HG03354 (cell line): ENCODE results near the gene ABCC9.

Source experiments
- ATAC-seq: cut with Tn5 transposase; IDR thresholded peaks from one replicate; pipeline ENCODE4 v1.9.1; 2021; ENCODE audit warnings: mild to moderate bottlenecking; ENCODE audit not compliant: unreplicated experiment, poor library complexity, severe bottlenecking

The ABCC9 gene

GRCh38 chr12:21884936-21885335, 56.3 kb downstream of the ABCC9 start:
- no peak for ATAC-seq

GRCh38 chr12:21882635-21883034, 58.6 kb downstream of the ABCC9 start:
- ATAC-seq: no peak

GRCh38 chr12:21881965-21882364, 59.3 kb downstream of the ABCC9 start:
- no peak for ATAC-seq

- no peak for ATAC-seq
Measured at GRCh38 chr12:21879312-21879711, 61.9 kb downstream of the ABCC9 start.

- no peak for ATAC-seq
Measured at GRCh38 chr12:21877293-21877982, 63.8 kb downstream of the ABCC9 start.

GRCh38 chr12:21865846-21866245, 75.4 kb downstream of the ABCC9 start:
- no peak for ATAC-seq

GRCh38 chr12:21860534-21860933, 80.7 kb downstream of the ABCC9 start:
- ATAC-seq: no peak

- no peak for ATAC-seq
Measured at GRCh38 chr12:21860128-21860527, 81.1 kb downstream of the ABCC9 start.

GRCh38 chr12:21852251-21852650, 89.0 kb downstream of the ABCC9 start:
- no peak for ATAC-seq

GRCh38 chr12:21851151-21851550, 90.1 kb downstream of the ABCC9 start:
- no peak for ATAC-seq

- no peak for ATAC-seq
Measured at GRCh38 chr12:21850419-21850818, 90.8 kb downstream of the ABCC9 start.

GRCh38 chr12:21849878-21850277, 91.3 kb downstream of the ABCC9 start:
- no peak for ATAC-seq

GRCh38 chr12:21848192-21848591, 93.0 kb downstream of the ABCC9 start:
- ATAC-seq: no peak

GRCh38 chr12:21843795-21844194, 97.4 kb downstream of the ABCC9 start:
- ATAC-seq: no peak

GRCh38 chr12:21839776-21840175, 101.5 kb downstream of the ABCC9 start:
- no peak for ATAC-seq

GRCh38 chr12:21837847-21838246, 103.4 kb downstream of the ABCC9 start:
- ATAC-seq: no peak

GRCh38 chr12:21831791-21832344, 109.4 kb downstream of the ABCC9 start:
- ATAC-seq: no peak

GRCh38 chr12:21828779-21829178, 112.4 kb downstream of the ABCC9 start:
- ATAC-seq: no peak

- no peak for ATAC-seq
Measured at GRCh38 chr12:21828136-21828775, 113.0 kb downstream of the ABCC9 start.

GRCh38 chr12:21827083-21827482, 114.1 kb downstream of the ABCC9 start:
- no peak for ATAC-seq

GRCh38 chr12:21826618-21826910, 114.7 kb downstream of the ABCC9 start:
- no peak for ATAC-seq
